ENCODE measurements around the gene GPAT3. TPM values are rescaled to one million over a fixed set of nuclear protein-coding genes. Genes with fewer than 3 reads are reported as not detected.

Gene GPAT3
- total RNA-seq (10 to 100 TPM in 1 of 2 donors, 1 to 10 TPM in 1; 8.6 to 11.6 TPM), polyA plus RNA-seq (1 to 10 TPM; 2.5 to 6.6 TPM)
- long read RNA-seq, donor 1, partial matches to known transcripts: 0 of 2 reads
- long read RNA-seq, donor 1, other reads (novel, unspliced or antisense): 0 of 2 reads
- long read RNA-seq, donor 2: 0 reads
- long read RNA-seq, donor 3, partial matches to known transcripts: 0 of 3 reads
- long read RNA-seq, donor 3, other reads (novel, unspliced or antisense): 0 of 3 reads
- long read RNA-seq, donor 4: 0 reads
- long read RNA-seq, donor 5, partial matches to known transcripts: 0 of 5 reads
- long read RNA-seq, donor 5, other reads (novel, unspliced or antisense): 0 of 5 reads

DNA sequence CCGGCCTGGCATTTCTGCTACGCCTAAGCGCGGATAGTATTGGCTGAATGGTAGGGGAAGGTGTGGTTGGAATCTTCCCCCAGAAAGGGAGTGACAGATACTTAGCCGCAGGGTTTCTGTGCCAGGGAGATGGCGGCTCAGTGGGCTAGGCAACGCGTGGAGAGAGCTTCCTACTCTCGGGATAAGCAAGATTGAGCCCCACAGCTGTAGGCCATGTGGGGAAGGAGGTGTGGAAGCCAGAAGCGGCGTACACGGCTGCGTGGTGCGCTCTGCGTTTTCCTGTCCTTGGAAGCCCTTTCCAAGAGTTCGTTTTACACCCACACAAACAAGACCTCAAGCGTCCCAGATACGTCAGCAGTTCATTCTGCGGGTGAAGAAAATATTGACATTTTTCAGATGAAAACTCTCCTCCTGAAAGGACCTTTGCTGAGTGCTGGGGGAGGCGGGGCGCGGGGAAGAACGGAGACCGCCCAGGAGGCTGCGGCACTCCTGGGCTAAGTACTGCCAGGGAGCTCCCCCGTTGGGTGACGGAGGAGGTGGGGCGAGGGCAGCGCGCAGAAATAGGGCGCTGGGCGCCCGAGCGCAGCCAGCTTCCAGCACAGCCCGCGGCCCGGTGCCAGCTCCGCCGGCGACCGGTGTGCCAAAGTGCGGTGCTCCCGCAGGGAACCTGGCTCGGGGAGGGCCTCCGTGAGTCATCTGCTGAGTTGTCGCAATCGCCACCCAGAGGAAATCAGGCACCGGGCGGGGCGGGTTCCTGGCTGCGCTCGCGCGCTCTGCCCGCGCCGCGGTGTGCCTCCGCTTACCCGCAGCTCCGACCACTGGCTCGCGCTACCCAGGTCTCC lies at the start of gene GPAT3:
TSS of gene GPAT3 (plus strand) at position 589 of the 842 bp plus-strand sequence. CDS start 515 bp downstream, outside the sequence.
- Histone ChIP-seq H3K36me3 (ENCODE audit: control insufficient read depth in 4 of 4, insufficient read depth in 4 of 4, low read length in 4 of 4) (no peaks in the 10 kb centered on the region), H3K4me1 (ENCODE audit: control insufficient read depth in 5 of 5, insufficient read depth in 5 of 5, low read length in 5 of 5) (peaks cover 0 to 7% (median 5%) of the 10 kb centered on the region in 5 donors), H3K9ac (ENCODE audit: insufficient read depth in 1 of 2, low read length in 2 of 2) (peak within 1 kb of the TSS; percentile 12 to 70), H3K27me3 (ENCODE audit: control insufficient read depth in 3 of 3, insufficient read depth in 3 of 3, low read length in 2 of 3) (peaks cover 0 to 46% (median 27%) of the 10 kb centered on the region in 3 donors), H3K9me3 (ENCODE audit: control insufficient read depth in 4 of 4, insufficient read depth in 3 of 4, low read length in 3 of 4) (no peaks in the 10 kb centered on the region), H3K4me3 (peak within 1 kb of the TSS; percentile 61), H3K27ac (ENCODE audit: low read depth in 1 of 2, low read length in 1 of 2) (peak within 1 kb of the TSS; percentile 85 to 90)
- peak; percentile 46 to 60 (median 49) for DNase-seq
- ATAC-seq (ENCODE audit: insufficient read depth, low FRiP score): peak; percentile 90
- TF ChIP-seq, protein P1, sequence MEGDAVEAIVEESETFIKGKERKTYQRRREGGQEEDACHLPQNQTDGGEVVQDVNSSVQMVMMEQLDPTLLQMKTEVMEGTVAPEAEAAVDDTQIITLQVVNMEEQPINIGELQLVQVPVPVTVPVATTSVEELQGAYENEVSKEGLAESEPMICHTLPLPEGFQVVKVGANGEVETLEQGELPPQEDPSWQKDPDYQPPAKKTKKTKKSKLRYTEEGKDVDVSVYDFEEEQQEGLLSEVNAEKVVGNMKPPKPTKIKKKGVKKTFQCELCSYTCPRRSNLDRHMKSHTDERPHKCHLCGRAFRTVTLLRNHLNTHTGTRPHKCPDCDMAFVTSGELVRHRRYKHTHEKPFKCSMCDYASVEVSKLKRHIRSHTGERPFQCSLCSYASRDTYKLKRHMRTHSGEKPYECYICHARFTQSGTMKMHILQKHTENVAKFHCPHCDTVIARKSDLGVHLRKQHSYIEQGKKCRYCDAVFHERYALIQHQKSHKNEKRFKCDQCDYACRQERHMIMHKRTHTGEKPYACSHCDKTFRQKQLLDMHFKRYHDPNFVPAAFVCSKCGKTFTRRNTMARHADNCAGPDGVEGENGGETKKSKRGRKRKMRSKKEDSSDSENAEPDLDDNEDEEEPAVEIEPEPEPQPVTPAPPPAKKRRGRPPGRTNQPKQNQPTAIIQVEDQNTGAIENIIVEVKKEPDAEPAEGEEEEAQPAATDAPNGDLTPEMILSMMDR (IDR thresholded peaks at IDR 0.05; ENCODE audit: control extremely low read depth, extremely low read depth): no peak
- 1% methylated on average over 56 to 63 of the region's 63 CpGs for WGBS, 2 donors

DNA sequence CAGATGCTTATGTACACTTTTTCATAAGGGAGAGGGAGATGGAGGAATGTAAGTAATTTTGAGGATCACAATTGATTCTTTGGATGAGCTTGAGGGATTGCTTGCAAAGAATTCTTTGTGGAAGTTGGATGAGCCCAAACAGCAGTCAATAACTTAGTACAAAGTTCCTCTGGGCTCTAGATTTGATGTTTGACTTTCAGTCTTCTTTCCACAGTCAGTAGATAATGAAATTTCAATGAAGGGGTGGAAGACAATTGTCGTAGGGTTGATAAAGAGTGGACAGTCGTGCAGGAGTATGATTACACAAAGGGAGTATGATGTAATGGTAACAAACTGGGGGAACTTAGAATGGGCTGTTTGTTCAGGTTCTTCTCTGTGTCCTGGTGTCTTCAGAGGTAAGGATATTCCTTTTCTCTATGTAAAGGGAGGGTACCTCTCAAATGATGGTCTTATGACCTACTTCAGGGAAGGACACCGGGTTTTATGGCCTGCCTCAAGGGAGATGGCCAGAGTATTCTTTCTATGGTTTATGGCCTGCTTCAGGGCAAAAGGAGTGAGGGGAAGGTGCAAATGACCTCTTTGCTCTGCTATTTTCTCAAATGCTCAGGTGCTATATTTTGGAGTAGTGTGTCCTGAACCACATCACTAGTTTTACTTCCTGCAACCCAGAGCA lies 49.3 kb upstream of the GPAT3 start:
- DNase-seq (no peak), ATAC-seq (ENCODE audit: insufficient read depth, low FRiP score) (no peak)
- Histone ChIP-seq H3K9ac (ENCODE audit: insufficient read depth in 1 of 2, low read length in 2 of 2) (no peak overlapping the region), H3K27ac (ENCODE audit: low read depth in 1 of 2, low read length in 1 of 2) (no peak overlapping the region), H3K36me3 (ENCODE audit: control insufficient read depth in 4 of 4, insufficient read depth in 4 of 4, low read length in 4 of 4) (no peaks in the 10 kb centered on the region), H3K4me3 (no peak overlapping the region), H3K27me3 (ENCODE audit: control insufficient read depth in 3 of 3, insufficient read depth in 3 of 3, low read length in 2 of 3) (no peaks in the 10 kb centered on the region), H3K4me1 (ENCODE audit: control insufficient read depth in 5 of 5, insufficient read depth in 5 of 5, low read length in 5 of 5) (peaks cover 0 to 13% (median 3%) of the 10 kb centered on the region in 5 donors), H3K9me3 (ENCODE audit: control insufficient read depth in 4 of 4, insufficient read depth in 3 of 4, low read length in 3 of 4) (no peaks in the 10 kb centered on the region)
- TF ChIP-seq, protein P1 (IDR thresholded peaks at IDR 0.05; ENCODE audit: control extremely low read depth, extremely low read depth): no peak
- WGBS, 2 donors: 54 to 79% methylated on average over 3 of the region's 3 CpGs

DNA sequence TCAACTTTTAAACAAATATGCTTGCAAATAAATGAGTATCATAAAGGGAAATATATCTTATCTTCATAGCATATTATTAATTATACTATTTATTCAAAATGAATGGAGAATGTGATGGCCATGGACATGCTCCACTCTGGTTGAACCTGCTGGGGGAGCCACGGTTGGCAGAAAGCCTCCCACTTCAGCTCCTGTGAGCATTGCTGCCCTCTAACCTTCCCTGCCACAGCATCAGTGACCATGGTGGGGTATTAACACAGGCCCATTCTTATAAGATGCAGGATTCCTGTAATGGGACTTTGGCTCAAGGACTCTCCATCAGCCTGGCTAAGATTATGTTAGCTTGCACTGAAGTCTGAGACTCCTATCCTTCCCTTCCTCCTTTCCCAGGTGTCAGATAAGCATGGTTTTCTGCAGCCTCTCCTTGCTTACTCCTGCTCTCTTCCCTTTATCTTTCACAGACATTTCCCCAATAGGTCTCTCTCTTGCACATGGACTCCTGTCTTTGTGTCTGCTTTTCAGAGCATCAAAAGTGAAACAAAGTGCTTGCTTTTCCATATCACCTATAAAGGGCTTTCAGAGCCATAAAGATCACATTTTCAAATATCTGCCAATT lies 46.1 kb upstream of the GPAT3 start:
- no peak overlapping the region for H3K9ac ChIP-seq (ENCODE audit: insufficient read depth in 1 of 2, low read length in 2 of 2)
- WGBS, 2 donors: 36 to 77% methylated on average over 1 of the region's 1 CpG
- H3K4me3 ChIP-seq: no peak overlapping the region
- no peak overlapping the region for H3K27ac ChIP-seq (ENCODE audit: low read depth in 1 of 2, low read length in 1 of 2)
- no peak for DNase-seq
- no peaks in the 10 kb centered on the region for H3K9me3 ChIP-seq (ENCODE audit: control insufficient read depth in 4 of 4, insufficient read depth in 3 of 4, low read length in 3 of 4)
- H3K4me1 ChIP-seq (ENCODE audit: control insufficient read depth in 5 of 5, insufficient read depth in 5 of 5, low read length in 5 of 5): peaks cover 0 to 6% (median 0%) of the 10 kb centered on the region in 5 donors
- no peaks in the 10 kb centered on the region for H3K27me3 ChIP-seq (ENCODE audit: control insufficient read depth in 3 of 3, insufficient read depth in 3 of 3, low read length in 2 of 3)
- TF ChIP-seq, protein P1 (IDR thresholded peaks at IDR 0.05; ENCODE audit: control extremely low read depth, extremely low read depth): no peak
- no peak for ATAC-seq (ENCODE audit: insufficient read depth, low FRiP score)
- H3K36me3 ChIP-seq (ENCODE audit: control insufficient read depth in 4 of 4, insufficient read depth in 4 of 4, low read length in 4 of 4): no peaks in the 10 kb centered on the region

Data from lung (tissue), 16 donors.